Measurements from ENCODE around the gene HEG1. TPM values are rescaled to one million over a fixed set of nuclear protein-coding genes. Genes with fewer than 3 reads are reported as not detected.

HEG1 gene
- total RNA-seq, 2 experiments from 2014 or later, result 24.5 to 25.8 TPM

GRCh38 chr3:124919756-124920155 is 136.0 kb downstream of the HEG1 start:
- ChIA-PET POLR2A (interaction anchor here (0.6 kb wide), 1 partner anchor 216 kb away, joined by 3 read pairs; no protein-coding TSS in a partner anchor), CTCF (interaction anchor here (0.5 to 2.1 kb wide), 2 partner anchors 18 to 479 kb away, joined by 3 to 8 read pairs; no protein-coding TSS in a partner anchor)
- H3K4me1 Mint-ChIP-seq (ENCODE audit: low read depth), result no peaks in the 10 kb centered on the region
- DNase-seq (no peak), ATAC-seq (no peak)
- H3K9me3 Mint-ChIP-seq, result no peaks in the 10 kb centered on the region
- no peak overlapping the region for H3K4me3 Mint-ChIP-seq
- H3K27ac Mint-ChIP-seq, result no peak overlapping the region
- TF ChIP-seq, protein P1, sequence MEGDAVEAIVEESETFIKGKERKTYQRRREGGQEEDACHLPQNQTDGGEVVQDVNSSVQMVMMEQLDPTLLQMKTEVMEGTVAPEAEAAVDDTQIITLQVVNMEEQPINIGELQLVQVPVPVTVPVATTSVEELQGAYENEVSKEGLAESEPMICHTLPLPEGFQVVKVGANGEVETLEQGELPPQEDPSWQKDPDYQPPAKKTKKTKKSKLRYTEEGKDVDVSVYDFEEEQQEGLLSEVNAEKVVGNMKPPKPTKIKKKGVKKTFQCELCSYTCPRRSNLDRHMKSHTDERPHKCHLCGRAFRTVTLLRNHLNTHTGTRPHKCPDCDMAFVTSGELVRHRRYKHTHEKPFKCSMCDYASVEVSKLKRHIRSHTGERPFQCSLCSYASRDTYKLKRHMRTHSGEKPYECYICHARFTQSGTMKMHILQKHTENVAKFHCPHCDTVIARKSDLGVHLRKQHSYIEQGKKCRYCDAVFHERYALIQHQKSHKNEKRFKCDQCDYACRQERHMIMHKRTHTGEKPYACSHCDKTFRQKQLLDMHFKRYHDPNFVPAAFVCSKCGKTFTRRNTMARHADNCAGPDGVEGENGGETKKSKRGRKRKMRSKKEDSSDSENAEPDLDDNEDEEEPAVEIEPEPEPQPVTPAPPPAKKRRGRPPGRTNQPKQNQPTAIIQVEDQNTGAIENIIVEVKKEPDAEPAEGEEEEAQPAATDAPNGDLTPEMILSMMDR (IDR thresholded peaks at IDR 0.05), result no peak
- intact Hi-C loops (cut with micrococcal nuclease), result loop anchor here (10.0 kb wide), 1 partner anchor 285 kb away; no protein-coding TSS in a partner anchor
- peaks cover 13% of the 10 kb centered on the region for H3K27me3 Mint-ChIP-seq
- H3K36me3 Mint-ChIP-seq (ENCODE audit: low read depth), result no peaks in the 10 kb centered on the region

- peaks cover 7% of the 10 kb centered on the region for H3K27me3 Mint-ChIP-seq
- no peak for ATAC-seq
- TF ChIP-seq, protein P1 (IDR thresholded peaks at IDR 0.05), result no peak
- POLR2A ChIA-PET, result no interaction called here
- no peaks in the 10 kb centered on the region for H3K36me3 Mint-ChIP-seq (ENCODE audit: low read depth)
- H3K4me3 Mint-ChIP-seq, result no peak overlapping the region
- DNase-seq, result no peak
- no peaks in the 10 kb centered on the region for H3K9me3 Mint-ChIP-seq
- no peaks in the 10 kb centered on the region for H3K4me1 Mint-ChIP-seq (ENCODE audit: low read depth)
- CTCF ChIA-PET, result interaction anchor here (2.1 kb wide), 1 partner anchor 17 kb away, joined by 5 read pairs; no protein-coding TSS in a partner anchor
- intact Hi-C loops (cut with micrococcal nuclease), result no loop called here
- no peak overlapping the region for H3K27ac Mint-ChIP-seq
Measured at GRCh38 chr3:124918524-124918923, 137.3 kb downstream of the HEG1 start.

GRCh38 chr3:124916837-124917409 is 138.9 kb downstream of the HEG1 start:
- ChIA-PET POLR2A (no interaction called here), CTCF (interaction anchor here (0.8 to 2.1 kb wide), 2 partner anchors 10 to 16 kb away, joined by 3 to 5 read pairs; no protein-coding TSS in a partner anchor)
- H3K4me3 Mint-ChIP-seq, result no peak overlapping the region
- no peaks in the 10 kb centered on the region for H3K36me3 Mint-ChIP-seq (ENCODE audit: low read depth)
- ATAC-seq, result no peak
- H3K27me3 Mint-ChIP-seq, result peaks cover 7% of the 10 kb centered on the region
- intact Hi-C loops (cut with micrococcal nuclease), result no loop called here
- TF ChIP-seq, protein P1 (IDR thresholded peaks at IDR 0.05), result no peak
- no peaks in the 10 kb centered on the region for H3K4me1 Mint-ChIP-seq (ENCODE audit: low read depth)
- no peak for DNase-seq
- H3K27ac Mint-ChIP-seq, result no peak overlapping the region
- H3K9me3 Mint-ChIP-seq, result no peaks in the 10 kb centered on the region

Other genes starting within 250 kb of the HEG1 start
- 1 to 10 TPM in 1 of 2 experiments, under 1 TPM in 1; 0.41 to 1.1 TPM for gene ITGB5, start 168.6 kb downstream of the HEG1 start, total RNA-seq
- not detected for gene MUC13, start 121.2 kb downstream of the HEG1 start, total RNA-seq
- 1 to 10 TPM; 1.1 to 1.6 TPM for gene SLC12A8, start 156.8 kb upstream of the HEG1 start, total RNA-seq